RPMI7951 (cell line): ENCODE results near the gene MALRD1. TPM values are rescaled to one million over a fixed set of nuclear protein-coding genes. Genes with fewer than 3 reads are reported as not detected.

Experiments used
- DNase-seq: peaks from one replicate; pipeline ENCODE4 v3.0.0-alpha.2; 2012; ENCODE audit warnings: low read depth
- total RNA-seq: library from RNA; depleted of rRNA; stranded (reverse); fragments of >200 nt; shearing (Covaris generic); gene quantifications from 2 replicates; pipeline ENCODE4 v1.2.3, GENCODE V29; 2014

Gene MALRD1
- total RNA-seq, 1 experiment from 2014 or later, result not detected

DNA sequence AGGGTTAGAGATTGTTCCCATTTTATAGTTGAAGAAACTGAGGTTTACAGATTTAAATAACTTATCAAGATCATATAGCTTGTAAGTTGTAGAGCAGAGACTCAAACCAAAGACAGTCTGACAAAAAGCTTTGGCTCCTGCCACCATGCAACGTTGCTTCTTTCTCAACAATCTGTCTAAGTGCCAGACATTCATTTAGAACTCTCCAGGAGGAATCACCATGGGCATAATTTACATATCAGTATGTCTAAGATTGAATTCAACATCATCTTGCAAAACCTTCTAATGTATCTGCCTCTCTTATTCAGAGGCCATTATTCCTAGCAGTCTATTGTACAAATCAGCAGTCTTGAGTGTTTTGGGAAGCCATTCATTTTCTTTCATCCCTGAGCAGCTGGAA is 604.1 kb downstream of the MALRD1 start:
- DNase-seq, result no peak

DNA sequence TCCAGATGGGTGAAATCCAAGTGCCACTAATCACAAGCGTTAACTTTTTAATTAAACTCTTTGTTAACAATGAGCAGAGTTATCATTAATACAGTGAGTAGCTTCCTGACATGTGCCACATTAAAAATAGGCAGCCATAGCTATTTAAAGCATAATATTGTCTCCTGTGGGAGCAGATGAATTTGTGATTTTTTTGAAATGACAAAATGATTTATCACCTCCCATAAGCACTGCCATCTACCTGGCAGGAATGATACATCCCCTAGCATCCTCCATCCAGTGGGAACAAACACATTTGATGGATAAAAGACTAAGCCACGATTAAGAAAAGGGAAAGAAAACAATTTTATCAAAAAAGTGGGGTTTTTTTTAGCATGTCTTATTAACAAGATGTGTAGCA is 605.3 kb downstream of the MALRD1 start:
- DNase-seq, result no peak

DNA sequence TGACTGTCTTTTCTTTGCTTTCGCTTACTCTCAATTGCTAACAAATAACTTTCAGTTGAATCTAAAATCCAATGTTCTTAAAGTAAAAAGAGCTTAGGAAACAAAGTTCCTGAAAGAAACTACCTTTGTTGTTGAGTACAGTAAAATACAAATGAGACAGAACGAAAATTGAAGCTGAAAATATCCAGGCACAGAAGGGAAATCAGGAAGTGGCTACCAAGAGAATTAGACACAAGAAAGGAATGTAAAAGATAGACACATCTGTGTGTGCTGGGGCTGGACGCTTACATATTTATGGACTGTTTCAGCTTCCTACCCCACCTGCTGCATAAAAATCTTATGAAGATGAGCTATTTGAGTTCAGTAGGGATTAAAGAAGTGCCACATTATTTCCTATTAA is 606.0 kb downstream of the MALRD1 start:
- peak; percentile 63 for DNase-seq

DNA sequence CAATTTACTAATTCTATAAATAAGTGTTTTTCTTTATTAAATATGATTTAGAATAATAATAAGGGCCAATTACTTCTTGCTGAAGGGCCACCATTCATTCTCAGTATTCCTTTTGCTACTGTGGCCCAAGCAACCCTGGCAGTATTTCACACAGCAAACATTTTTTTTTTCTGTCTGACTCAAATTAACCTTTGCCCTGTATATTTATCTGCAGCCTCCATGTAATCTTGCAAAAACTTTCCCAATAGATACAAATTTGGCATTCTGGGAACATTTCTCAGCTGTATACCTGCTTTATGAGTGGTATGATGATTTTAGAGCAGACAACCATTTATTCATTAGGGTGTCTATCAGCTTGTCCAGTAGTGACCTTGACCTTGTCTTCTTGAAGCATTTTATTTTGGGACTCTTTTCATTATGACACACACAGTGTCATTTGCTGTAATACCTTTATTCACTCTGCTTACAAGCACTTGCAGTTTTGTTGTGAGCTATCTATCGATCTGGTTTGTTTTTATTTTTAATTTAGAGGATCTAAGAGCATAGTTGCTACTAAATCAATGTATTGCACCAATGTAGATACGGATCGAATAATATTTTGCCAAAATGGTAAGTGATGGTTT is 607.9 kb downstream of the MALRD1 start:
- DNase-seq, result no peak

DNA sequence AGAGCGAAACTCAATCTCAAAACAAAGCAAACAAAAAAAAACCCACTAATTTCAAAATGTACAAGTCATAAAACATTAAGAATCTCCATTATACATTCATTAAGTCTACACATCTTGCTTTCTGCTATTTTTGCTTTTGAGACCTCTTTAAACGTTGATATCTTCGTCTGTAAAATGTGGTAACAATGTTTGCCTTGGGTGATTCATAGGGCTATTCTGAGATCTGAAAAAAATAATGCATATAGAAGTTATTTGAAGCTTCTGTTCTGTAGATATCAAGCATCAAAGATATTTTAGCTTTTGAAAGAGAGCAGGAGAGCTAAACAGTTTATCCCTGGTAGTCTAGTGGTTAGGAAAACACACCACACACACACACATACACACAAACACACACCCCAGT is 609.5 kb downstream of the MALRD1 start:
- DNase-seq, result no peak

DNA sequence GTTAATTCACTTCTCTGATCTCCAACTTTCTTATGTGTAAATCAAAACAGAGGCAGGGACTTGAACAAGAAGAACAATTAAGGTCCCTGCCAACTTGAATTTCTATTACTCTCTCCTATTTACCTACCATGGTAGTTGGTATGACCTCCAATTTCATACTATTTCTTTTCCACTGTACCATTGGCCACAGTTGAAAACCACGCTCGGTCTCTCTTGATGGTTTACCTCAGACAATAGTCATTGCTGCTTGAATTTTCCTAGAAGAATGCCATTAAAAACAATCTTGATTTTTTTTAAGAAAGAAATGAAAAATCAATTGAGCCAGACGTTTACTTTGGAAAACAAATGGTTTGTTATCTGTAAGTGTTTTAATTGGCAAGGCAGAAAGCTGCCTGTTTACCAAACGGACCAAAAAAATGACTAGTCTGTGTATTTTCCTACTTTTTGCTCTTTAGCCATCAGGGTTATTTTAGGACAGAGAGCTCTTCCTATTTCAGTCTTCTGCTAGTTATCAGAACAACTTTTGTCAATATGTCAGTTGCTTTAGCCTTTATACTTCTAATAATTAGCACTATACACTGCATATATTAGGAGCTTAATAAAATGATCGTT is 610.1 kb downstream of the MALRD1 start:
- DNase-seq, result no peak

DNA sequence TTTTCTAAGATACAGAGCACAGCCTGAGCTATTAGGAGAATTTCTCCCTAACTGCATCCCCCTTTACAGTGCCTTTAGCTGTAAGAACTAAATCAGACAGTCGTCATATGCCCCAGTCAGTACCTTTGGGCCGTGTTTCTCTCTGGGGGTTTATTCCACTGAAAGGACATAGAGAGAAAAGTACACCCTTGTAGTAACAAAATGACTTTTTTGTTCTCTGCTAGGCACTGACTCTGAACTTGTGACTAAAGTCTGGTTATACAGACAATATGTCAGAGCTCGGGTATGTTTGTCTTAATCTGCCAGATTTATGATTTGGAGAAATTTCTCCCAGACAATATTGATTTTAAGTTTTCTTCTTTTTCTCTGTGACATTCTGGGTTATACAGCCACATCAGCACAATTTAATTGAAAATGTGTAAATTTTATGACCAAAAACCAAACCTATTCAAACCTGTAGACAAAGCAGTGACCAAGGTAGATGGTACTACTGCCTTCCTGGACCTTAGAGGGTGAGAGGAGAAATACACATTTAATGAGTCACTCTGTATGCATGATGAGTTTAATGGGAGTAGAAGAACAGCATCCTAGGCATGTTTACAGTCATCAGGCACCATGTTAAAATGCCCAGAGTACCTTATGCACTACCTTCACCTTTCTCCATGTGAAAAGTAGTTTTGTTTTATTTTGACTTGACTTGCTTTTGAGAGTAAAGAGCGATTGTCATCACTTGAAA is 611.5 kb downstream of the MALRD1 start:
- DNase-seq, result no peak

DNA sequence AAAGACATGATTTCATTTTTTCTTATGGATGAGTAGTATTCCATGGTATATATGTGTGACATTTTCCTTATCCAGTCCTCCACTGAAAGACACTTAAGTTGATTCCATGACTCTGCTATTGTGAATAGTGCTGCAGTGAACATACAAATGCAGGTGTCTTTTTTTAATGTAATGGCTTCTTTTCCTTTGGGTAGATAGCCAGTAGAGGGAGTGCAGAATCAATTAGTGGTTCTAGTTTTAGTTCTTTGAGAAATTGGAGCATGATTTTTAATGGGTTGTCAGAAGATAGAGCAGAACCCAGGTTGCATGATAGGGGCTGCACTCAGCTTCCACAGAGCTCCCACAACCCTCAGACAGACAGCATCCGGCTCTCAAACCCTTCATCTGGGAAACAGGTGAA is 614.7 kb downstream of the MALRD1 start:
- DNase-seq, result no peak

DNA sequence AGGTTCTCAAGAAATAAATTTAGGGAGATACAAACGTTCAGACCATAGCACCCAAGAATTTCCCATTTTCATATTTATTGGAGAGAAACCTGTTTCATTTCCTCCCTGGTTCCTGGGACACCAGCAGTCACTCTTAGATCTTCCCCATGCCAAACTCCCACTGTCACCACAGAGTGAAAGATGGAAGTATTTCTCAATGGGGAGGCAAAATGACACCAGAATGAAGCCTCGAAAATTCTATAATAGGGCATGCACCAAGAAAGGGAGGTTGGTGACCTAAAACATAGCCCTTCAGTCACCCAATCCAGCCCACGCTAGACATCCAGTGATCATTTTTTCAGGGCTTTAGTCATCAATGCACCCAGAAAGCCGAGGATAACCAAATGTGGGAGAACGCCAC is 619.5 kb downstream of the MALRD1 start:
- DNase-seq, result no peak

DNA sequence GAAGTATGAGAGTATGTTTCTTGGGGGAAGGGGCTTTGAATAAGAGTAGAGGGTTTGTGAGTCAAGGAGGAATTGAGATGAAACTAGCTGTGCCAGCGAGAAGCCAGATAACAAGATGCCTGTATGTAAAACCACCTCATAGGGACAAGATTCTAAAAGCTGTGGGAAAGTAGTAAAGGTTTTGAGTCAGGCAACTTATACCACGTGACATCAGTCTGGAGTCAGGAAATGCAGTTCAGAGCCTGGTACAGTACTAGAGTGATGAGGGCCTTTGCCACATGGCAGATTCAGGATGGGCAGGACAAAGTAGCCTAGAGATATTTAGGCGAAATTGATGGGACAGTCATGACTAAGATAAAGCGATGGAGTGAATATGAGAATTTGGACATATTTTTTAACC is 627.5 kb downstream of the MALRD1 start:
- no peak for DNase-seq

DNA sequence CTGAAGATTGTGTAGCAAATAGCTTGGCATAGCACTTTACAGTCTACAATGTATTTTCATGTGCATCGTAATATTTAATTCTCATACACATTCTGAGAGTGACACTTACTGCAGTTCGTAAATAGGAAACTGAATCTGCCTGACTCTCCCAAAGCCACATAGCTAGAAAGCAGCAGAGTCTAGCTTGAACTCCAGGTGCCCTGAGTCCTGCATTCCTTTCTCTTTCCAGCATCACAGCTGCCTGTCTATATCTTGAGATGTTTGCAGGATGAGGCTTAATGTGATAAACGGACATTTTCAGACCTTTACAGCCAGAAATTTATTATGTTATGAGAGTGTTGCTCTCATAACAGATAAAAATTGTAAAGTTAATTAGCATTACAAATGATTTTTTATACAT is 634.8 kb downstream of the MALRD1 start:
- no peak for DNase-seq

DNA sequence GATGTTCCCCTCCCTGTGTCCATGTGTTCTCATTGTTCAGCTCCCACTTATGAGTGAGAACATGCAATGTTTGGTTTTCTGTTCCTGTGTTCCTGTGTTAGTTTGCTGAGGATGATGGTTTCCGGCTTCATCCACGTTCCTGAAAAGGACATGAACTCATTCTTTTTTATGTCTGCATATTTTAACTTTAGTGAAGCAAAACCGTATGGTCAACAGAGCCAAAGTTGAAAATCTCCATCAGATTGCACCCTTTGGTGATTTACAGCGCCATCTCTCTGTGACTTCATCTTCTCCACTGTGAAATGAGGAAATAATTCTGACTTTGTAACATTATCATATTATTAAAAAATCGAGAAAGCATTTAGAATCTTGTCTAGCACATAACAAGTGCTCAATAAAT is 635.4 kb downstream of the MALRD1 start:
- no peak for DNase-seq

DNA sequence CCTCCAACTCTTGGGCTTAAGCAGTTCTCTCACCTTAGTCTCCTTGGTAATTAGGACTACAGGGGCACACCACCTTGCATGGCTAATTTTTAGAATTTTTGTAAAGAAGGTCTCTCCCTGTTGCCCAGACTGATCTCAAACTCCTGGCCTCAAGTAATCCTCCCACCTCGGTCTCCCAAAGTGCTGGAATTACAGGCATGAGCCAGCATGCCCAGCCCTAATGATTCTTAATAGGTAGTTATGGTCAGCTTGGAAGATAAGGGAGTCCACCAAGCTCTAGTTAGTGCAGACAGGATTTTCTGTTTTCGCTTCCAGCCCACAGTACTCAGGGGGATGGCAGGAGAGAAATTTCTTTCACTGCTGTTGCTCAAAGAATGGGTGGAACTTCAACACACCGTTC is 639.7 kb downstream of the MALRD1 start:
- no peak for DNase-seq

DNA sequence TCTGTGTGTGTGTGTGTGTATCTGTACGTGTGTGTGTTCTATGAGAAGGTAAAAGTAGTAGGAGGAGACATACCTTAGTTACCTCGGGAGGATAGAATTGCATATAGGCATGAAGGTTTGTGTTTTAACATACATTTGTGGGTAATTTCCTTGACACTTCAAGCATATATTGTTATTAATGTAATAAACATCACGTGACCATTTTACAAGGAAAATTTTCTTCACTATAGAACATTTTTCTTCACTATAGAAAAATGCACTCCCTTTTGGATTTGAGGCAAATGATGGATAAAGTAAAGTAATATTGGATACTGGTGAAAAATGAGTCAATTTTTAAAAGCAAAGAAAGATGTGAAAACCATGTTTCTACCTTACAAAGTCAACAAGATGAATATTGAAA is 640.6 kb downstream of the MALRD1 start:
- no peak for DNase-seq

DNA sequence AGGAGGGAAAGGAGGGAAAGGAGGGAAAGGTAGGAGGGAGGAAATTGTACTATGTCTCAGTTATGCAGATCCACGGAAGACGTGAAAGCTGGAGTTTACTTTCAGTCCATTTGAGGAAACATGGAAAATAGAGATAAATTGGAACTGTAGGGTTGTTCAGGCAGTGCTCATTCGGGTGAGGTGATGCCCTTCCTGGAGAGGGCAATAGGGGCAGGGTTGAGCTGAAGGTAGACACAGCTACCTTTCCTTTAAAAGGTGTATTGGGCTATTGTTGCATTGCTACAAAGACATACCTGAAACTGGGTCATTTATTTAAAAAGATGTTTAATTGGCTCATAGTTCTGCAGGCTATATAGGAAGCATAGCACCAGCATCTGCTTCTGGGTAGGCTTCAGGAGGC is 650.7 kb downstream of the MALRD1 start:
- no peak for DNase-seq

DNA sequence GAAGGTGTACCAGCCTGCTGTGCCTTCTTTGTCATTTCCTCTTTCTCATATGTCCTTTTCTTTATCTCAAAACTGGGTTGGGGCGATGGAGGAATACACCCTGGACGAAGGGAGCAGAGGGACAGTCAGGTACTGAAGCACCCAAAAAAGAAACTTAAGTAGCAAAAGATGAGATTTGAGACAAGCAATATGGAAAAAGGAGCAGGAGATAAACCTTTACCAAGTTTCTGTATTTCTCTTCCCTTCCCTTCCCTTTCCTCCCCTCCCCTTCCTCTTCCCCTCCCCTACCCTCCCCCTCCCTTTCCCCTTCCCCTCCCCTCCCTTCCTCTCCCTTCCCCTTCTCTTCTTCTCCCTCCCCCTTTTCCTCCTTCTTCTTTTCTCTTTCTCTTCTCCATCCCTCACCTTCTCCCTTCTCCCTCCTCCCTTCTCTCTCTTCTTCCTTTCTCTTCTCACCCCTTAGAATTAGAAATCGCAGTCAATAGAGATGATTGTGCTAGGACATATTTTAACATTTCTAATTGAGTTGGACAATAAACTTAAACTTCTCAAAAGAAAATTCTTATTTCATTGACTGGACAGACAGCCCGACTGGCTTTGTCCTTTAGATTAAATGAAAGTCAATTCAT is 652.9 kb downstream of the MALRD1 start:
- no peak for DNase-seq

DNA sequence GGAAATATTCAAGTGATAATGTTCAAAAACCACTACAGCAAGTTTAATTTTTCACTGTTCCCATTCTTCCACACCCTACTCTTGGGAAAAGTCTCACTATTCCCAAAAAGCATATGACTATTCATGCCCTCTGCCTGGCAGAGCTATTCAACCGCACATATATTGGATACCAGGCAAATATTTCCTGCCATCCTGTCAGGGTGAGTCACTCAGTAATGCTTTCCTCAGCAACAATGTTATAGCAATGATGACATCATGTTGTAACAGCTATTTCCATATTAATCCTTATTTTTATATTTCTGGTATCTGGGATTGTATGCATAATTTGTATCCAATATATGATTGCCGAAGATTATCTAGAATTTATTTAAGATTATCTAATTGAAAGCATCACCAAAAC is 653.6 kb downstream of the MALRD1 start:
- peak; percentile 52 for DNase-seq

DNA sequence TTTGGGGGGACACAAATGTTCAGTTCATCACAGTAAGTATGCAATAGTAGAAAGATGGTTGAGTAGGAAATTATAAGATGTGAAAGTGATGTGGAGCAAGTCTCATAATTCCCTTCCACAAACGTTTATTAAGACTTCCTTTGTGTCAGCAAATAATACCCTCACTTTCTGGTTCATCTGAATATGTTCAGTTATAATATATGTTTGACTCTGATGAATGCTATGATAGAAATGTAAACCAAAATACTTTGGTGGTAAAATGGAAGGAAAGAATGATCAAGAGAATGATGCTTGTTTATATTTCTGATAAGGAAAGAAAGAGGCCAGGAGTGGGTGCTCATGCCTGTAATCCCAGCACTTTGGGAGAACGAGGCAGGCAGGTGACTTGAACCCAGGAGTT is 655.9 kb downstream of the MALRD1 start:
- DNase-seq, result no peak

DNA sequence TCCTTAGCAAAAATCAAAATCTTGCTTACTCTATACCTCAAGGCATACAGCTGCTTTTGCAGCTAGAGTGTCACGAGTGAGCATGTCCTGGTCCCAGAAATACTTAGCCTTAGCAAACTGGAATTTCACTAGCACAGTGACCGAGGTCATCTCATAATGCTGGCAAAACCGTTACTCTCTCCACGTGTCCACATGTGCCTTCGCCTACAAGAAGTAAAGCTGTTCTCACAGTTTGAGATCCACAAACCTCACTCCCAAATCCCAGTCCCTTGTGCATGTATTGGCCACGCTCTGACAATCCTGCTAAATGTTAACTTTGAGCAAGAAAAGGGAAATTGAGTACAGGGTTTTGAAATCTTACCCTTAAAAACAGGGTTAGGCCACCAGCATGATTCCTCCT is 656.6 kb downstream of the MALRD1 start:
- DNase-seq, result no peak

DNA sequence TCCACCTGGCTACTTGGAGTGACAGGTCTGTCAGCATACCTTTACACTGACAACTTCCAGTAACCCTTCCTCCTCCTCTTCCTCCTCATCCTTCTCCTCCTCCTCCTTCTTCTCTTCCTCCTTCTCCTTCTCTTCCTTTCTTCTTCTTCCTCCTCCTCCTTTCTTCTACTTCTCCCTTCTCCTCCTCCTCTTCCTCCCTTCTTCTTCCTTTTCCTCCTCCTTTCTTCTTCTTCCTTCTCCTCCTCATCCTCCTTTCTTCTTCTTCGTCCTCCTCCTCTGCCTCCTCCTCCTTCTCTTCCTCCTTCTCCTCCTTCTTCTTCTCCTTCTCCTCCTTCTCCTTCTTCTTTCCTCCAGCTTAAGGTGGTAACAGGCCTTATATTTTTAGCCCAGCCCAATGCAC is 658.3 kb downstream of the MALRD1 start:
- DNase-seq, result no peak

DNA sequence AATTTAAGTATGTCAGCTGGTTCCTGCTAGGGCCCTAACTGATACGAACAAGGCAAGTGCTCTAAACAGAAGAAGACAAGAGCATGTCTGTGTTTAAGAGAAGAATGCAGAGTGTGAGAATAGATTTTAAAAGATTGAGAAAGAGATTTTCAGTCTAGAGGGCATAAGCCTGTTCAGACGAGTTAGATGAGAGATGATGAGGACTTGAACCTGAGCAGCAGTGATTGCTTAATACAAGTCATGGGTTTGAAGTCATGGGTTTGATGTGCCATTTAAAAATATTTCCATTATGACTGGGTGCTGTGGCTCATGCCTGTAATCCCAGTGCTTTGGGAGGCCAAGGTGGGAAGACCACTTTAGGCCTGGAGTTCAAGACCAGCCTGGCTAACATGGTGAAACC is 658.8 kb downstream of the MALRD1 start:
- DNase-seq, result no peak

DNA sequence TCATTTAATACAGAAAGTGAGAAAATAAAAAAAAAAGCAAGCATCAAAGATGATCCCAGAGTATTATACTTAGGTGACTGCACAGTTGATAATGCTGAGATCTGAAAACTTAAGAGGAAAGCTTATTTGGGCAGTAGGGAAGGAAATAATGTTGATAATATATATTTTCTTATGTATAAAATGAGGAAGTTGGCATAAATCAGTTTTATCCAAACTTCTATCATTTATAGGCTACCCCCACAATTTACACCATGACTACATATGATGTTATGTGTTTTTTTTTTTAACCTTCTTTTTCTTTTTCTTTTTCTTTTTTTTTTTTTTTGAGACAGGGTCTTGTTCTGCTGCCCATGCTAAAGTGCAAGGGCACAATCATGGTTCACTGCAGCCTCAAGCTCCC is 659.4 kb downstream of the MALRD1 start:
- no peak for DNase-seq

DNA sequence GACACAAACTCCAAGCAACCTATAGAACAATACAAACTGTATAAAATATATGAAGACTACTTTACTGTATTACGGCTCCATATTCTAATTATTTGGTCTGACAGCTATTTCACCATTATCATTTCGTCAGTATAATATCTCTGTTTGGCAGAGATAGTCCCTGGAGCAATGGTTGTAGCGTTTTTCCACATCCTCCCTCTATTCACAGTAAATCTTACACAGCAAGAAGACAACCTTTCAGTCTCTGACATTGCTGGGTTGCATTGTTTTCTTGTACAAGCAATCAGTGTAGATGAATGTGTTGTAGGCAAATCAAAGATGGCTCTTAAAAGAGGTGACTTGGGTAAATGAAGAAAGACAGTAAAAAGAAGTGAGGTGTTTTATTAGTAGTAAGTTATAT is 662.0 kb downstream of the MALRD1 start:
- DNase-seq, result no peak
